Naive thymus-derived CD4-positive, alpha-beta T cell (primary cell): ENCODE measurements around the gene FITM1. TPM values are rescaled to one million over a fixed set of nuclear protein-coding genes. Genes with fewer than 3 reads are reported as not detected.

Source experiments
- ATAC-seq: fragments of 150-1000 bp; cut with Tn5 transposase; 2 replicates; pipeline ENCODE4 v1.10.0; 2021; ENCODE audit warnings: mild to moderate bottlenecking, moderate library complexity
- CTCF ChIA-PET: fragments of 350-600 bp; sonication (Branson Sonifier 250); formaldehyde crosslinking; loops from one replicate; lab custom pipeline; 2021; ENCODE audit warnings: antibody characterized with exemption; lab: Charles Lee
- POLR2A ChIA-PET: fragments of 350-600 bp; sonication (Branson Sonifier 250); formaldehyde crosslinking; loops from one replicate; lab custom pipeline; 2021; ENCODE audit warnings: antibody characterized with exemption, inconsistent platforms; lab: Charles Lee
- DNase-seq, 9 donors: peaks; one replicate each; pipeline versions ENCODE4 v3.0.0 to v3.0.0-alpha.2; 2020 to 2022; ENCODE audit warnings: mixed read lengths in 1 of 9
- H3K27ac ChIP-seq: one replicate; pipeline ENCODE4 v1.7.0; 2013; ENCODE audit warnings: mild to moderate bottlenecking, low read depth, low read length, moderate library complexity
- H3K27me3 ChIP-seq, 2 donors: one replicate each; pipeline ENCODE4 v1.7.0; 2013; ENCODE audit warnings: low read length in 2 of 2, mild to moderate bottlenecking in 2 of 2, moderate library complexity in 2 of 2; ENCODE audit not compliant: control insufficient read depth in 2 of 2, insufficient read depth in 2 of 2
- H3K36me3 ChIP-seq, 3 experiments: 1 replicate in 2 of 3; 2 replicates in 1 of 3; pipeline ENCODE4 v1.7.0; 2013; ENCODE audit warnings: low read length in 3 of 3, mild to moderate bottlenecking in 3 of 3, moderate library complexity in 1 of 3; ENCODE audit not compliant: insufficient read depth in 3 of 3, control insufficient read depth in 2 of 3
- H3K4me1 ChIP-seq, 2 donors: one replicate each; pipeline ENCODE4 v1.7.0; 2013; ENCODE audit warnings: low read length in 2 of 2, mild to moderate bottlenecking in 2 of 2, moderate library complexity in 1 of 2; ENCODE audit not compliant: control insufficient read depth in 2 of 2, insufficient read depth in 2 of 2
- H3K4me3 ChIP-seq: 2 replicates; pipeline ENCODE4 v1.7.0; 2013; ENCODE audit warnings: mild to moderate bottlenecking, low read length
- H3K9me3 ChIP-seq, 3 experiments: 1 replicate in 2 of 3; 2 replicates in 1 of 3; pipeline ENCODE4 v1.7.0; 2013; ENCODE audit warnings: low read length in 3 of 3; ENCODE audit not compliant: control insufficient read depth in 2 of 3
- H3K27ac Mint-ChIP-seq, 9 donors: one replicate each; pipeline ENCODE4 v1.8.0; 2020 to 2022; ENCODE audit warnings: mixed read lengths in 9 of 9, mild to moderate bottlenecking in 8 of 9, moderate library complexity in 5 of 9, inconsistent platforms in 2 of 9
- H3K27me3 Mint-ChIP-seq, 5 donors: one replicate each; pipeline ENCODE4 v1.8.0; 2021 to 2022; ENCODE audit warnings: mixed read lengths in 5 of 5, mild to moderate bottlenecking in 1 of 5
- H3K36me3 Mint-ChIP-seq, 5 donors: one replicate each; pipeline ENCODE4 v1.8.0; 2020 to 2022; ENCODE audit warnings: mixed read lengths in 5 of 5, mild to moderate bottlenecking in 3 of 5, inconsistent platforms in 1 of 5
- H3K4me1 Mint-ChIP-seq, 7 donors: one replicate each; pipeline ENCODE4 v1.8.0; 2020 to 2022; ENCODE audit warnings: mixed read lengths in 7 of 7, mild to moderate bottlenecking in 3 of 7, inconsistent platforms in 1 of 7
- H3K4me3 Mint-ChIP-seq, 10 donors: one replicate each; pipeline ENCODE4 v1.8.0; 2020 to 2022; ENCODE audit warnings: mild to moderate bottlenecking in 10 of 10, mixed read lengths in 10 of 10, moderate library complexity in 6 of 10, inconsistent platforms in 2 of 10
- H3K9me3 Mint-ChIP-seq, 11 donors: one replicate each; pipeline ENCODE4 v1.8.0; 2020 to 2022; ENCODE audit warnings: mixed read lengths in 11 of 11, mild to moderate bottlenecking in 4 of 11, inconsistent platforms in 1 of 11, moderate library complexity in 1 of 11
- intact Hi-C, 2 donors: fragments of 100-400 bp; cut with micrococcal nuclease; formaldehyde crosslinking; loops; one replicate each; pipeline ENCODE4 v1.15.1; 2023
- polyA plus RNA-seq, 2 donors: library from polyadenylated mRNA; unstranded; fragments of 300-500 nt; fragmentation: Illumina TruSeq; gene quantifications; one replicate each; pipeline ENCODE4 v1.2.3, GENCODE V29; 2021
- total RNA-seq, 6 experiments: library from RNA in 5 of 6; stranded (reverse) in 5 of 6; gene quantifications; 1 replicate in 5 of 6; 2 replicates in 1 of 6; pipeline ENCODE4 v1.2.3 and lab custom pipeline; 2021 to 2026

FITM1 gene
- total RNA-seq (1 to 10 TPM; 1.8 to 4.3 (median 2.0) TPM), polyA plus RNA-seq (1 to 10 TPM in 1 of 2 donors, under 1 TPM in 1; 0.48 to 1.2 TPM), total RNA-seq (lab: John Stamatoyannopoulos, UW) (2.0 reads per million, percentile 9 among the genes with 10 or more reads in this experiment)

GRCh38 chr14:24130380-24130716 is at the start of gene FITM1:
Gene FITM1 (plus strand): TSS chr14:24130659. CDS start chr14:24131564, 905 bp downstream.
- Histone ChIP-seq H3K4me3 (no peak within 1 kb of the TSS), H3K4me1 (peaks cover 2 to 19% of the 10 kb centered on the region in 2 donors), H3K36me3 (no peaks in the 10 kb centered on the region), H3K27ac (no peak within 1 kb of the TSS), H3K9me3 (no peaks in the 10 kb centered on the region), H3K27me3 (no peaks in the 10 kb centered on the region)
- intact Hi-C loops, result no loop called here
- no peaks in the 10 kb centered on the region for H3K27me3 Mint-ChIP-seq
- peaks cover 16 to 31% (median 25%) of the 10 kb centered on the region in 7 donors for H3K4me1 Mint-ChIP-seq
- ChIA-PET POLR2A (interaction anchor here (0.7 to 11.7 kb wide), 2 partner anchors 10 to 37 kb away, joined by 3 to 298 read pairs; partner anchors contain the start of genes DCAF11, NRL and PCK2), CTCF (no interaction called here)
- peak within 1 kb of the TSS in 3 of 10 donors; percentile 7 to 32 (median 13) for H3K4me3 Mint-ChIP-seq
- H3K36me3 Mint-ChIP-seq, result peaks cover 0 to 4% (median under 1%) of the 10 kb centered on the region in 5 donors
- H3K27ac Mint-ChIP-seq, result peak within 1 kb of the TSS in 8 of 9 donors; percentile 21 to 88 (median 56)
- DNase-seq (no peak), ATAC-seq (no peak)
- peaks cover 0 to 2% (median 0%) of the 10 kb centered on the region in 11 donors for H3K9me3 Mint-ChIP-seq

- peaks cover 0 to 20% (median 0%) of the 10 kb centered on the region in 5 donors for H3K27me3 Mint-ChIP-seq
- DNase-seq, result peak; percentile 46 to 75 (median 72)
- Histone ChIP-seq H3K9me3 (no peaks in the 10 kb centered on the region), H3K36me3 (no peaks in the 10 kb centered on the region), H3K4me1 (peaks cover 7 to 14% of the 10 kb centered on the region in 2 donors), H3K27ac (peak overlapping the region; percentile 75), H3K27me3 (no peaks in the 10 kb centered on the region), H3K4me3 (peak overlapping the region; percentile 82)
- peak overlapping the region; percentile 80 to 90 (median 86) for H3K4me3 Mint-ChIP-seq
- no peaks in the 10 kb centered on the region for H3K9me3 Mint-ChIP-seq
- H3K27ac Mint-ChIP-seq, result peak overlapping the region; percentile 32 to 92 (median 85)
- H3K4me1 Mint-ChIP-seq, result peaks cover 16 to 20% (median 18%) of the 10 kb centered on the region in 7 donors
- intact Hi-C loops, result loop anchor here (1.0 to 2.0 kb wide), 7 partner anchors 9 to 514 kb away; partner anchors contain the start of genes PCK2 (in 2 of the 2), AP1G2 (in 1 of the 2), DCAF11 (in 1 of the 2) and EMC9 (in 1 of the 2)
- ChIA-PET CTCF (interaction anchor here (0.7 to 6.2 kb wide), 9 partner anchors 10 to 492 kb away, joined by 3 to 49 read pairs (median 5); partner anchors contain the start of genes PCK2 and TINF2), POLR2A (interaction anchor here (0.7 to 5.1 kb wide), 23 partner anchors 9 to 376 kb away, joined by 3 to 80 read pairs (median 4); partner anchors contain the start of genes CARMIL3, CPNE6, DCAF11 and DHRS4)
- no peaks in the 10 kb centered on the region for H3K36me3 Mint-ChIP-seq
- ATAC-seq, result peak; percentile 92
Observed at GRCh38 chr14:24080888-24081738, 49.3 kb upstream of the FITM1 start.

DNA sequence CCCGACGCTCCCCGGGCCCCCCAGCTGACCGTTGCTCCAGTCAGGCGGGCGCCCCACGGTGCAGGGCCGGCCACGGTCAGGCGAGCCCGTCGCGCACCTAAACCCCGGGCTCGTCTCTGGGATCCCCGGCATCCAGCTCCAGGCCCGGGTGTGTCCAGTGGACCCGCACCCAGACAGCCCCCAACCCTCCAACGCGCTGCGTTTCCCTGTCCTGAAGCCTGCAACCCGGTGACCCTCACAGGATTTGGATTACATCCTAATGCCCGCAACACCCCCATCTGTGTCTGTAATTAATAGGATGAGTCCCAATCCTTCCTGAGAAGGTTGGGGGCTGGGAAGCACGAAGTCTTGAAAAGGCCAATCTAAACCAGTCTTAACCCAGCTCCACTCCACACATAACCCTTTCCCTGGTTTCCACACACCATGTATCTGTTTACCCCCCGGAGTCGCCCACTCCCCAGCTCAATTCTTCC is 48.7 kb upstream of the FITM1 start:
- CTCF ChIA-PET, result interaction anchor here (0.7 to 6.2 kb wide), 8 partner anchors 9 to 493 kb away, joined by 3 to 49 read pairs (median 5); partner anchors contain the start of gene TINF2
- H3K27me3 ChIP-seq, result no peaks in the 10 kb centered on the region
- H3K36me3 ChIP-seq, result no peaks in the 10 kb centered on the region
- H3K4me1 ChIP-seq, result peaks cover 7 to 14% of the 10 kb centered on the region in 2 donors
- peak overlapping the region; percentile 82 for H3K4me3 ChIP-seq
- DNase-seq (no peak), ATAC-seq (no peak)
- Mint-ChIP-seq H3K9me3 (no peaks in the 10 kb centered on the region), H3K4me3 (peak overlapping the region; percentile 80 to 90 (median 86)), H3K27ac (peak overlapping the region; percentile 63 to 96 (median 85)), H3K4me1 (peaks cover 16 to 20% (median 18%) of the 10 kb centered on the region in 7 donors), H3K36me3 (no peaks in the 10 kb centered on the region), H3K27me3 (peaks cover 0 to 20% (median 0%) of the 10 kb centered on the region in 5 donors)
- peak overlapping the region; percentile 75 for H3K27ac ChIP-seq
- H3K9me3 ChIP-seq, result no peaks in the 10 kb centered on the region
- intact Hi-C loops, result loop anchor here (1.0 to 2.0 kb wide), 7 partner anchors 9 to 514 kb away; partner anchors contain the start of genes PCK2 (in 2 of the 2), AP1G2 (in 1 of the 2), DCAF11 (in 1 of the 2) and EMC9 (in 1 of the 2)
- POLR2A ChIA-PET, result interaction anchor here (0.9 to 5.1 kb wide), 13 partner anchors 10 to 134 kb away, joined by 3 to 80 read pairs (median 9); partner anchors contain the start of genes CARMIL3, CPNE6, DCAF11 and IRF9

DNA sequence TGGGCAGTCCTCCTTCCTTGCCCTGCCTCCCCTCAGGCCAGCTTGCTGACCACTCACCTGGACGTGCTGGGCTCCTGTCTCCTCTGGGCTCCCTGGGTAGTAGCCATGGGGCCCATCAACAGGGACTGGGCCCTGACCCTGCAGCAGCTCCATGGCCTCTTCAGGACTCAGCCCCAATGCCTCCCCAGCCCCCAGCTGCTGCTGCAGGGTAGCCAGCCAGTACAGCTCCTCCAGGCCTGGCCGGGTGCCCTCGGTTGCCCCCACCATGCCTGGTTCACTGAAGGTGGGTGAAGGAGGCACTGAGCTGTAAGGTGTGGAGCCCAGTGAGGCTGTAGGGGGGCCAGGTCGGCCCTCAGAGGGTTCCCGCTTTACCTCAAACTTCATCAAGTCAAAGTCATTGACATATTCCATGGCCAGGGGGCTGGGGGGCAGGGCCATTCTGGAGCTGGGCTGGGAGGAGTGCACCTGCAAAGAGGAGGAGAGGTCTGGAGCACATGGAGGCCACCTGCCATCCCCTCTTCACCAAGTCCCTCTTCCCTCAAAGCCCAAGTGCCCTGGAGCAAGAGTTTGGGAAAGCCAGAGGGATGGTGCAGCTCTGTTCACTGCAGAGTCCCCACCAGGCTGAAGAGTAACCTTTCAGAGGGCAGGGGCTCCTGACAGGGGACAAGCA is 47.9 kb upstream of the FITM1 start:
- H3K4me1 Mint-ChIP-seq, result peaks cover 16 to 20% (median 17%) of the 10 kb centered on the region in 7 donors
- peak overlapping the region in 9 of 10 donors; percentile 80 to 90 (median 86) for H3K4me3 Mint-ChIP-seq

DNA sequence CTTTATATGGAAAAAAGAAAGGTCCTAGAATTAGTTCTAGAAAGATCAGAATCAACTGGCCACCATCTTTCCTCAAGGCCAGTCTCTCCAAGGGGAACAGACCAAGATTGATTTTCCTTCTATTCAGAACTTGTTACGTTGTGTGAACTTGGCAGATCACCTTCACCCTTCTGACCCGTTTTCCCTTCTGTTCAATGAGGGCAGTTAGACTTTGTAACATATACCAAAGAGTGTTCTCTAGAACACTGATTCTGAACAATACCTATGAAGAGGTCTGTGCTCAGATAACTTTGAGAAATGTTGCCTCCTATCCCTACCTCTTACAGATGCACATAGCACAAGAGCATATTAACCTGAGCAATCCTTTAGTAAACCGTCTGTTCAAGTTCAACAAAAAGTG is 47.0 kb upstream of the FITM1 start:
- POLR2A ChIA-PET, result interaction anchor here (1.2 to 5.1 kb wide), 5 partner anchors 9 to 130 kb away, joined by 3 to 80 read pairs (median 42); partner anchors contain the start of genes CHMP4A, DCAF11, NRL and PCK2
- no peaks in the 10 kb centered on the region for H3K9me3 Mint-ChIP-seq
- DNase-seq (no peak), ATAC-seq (no peak)
- Histone ChIP-seq H3K27ac (no peak overlapping the region), H3K4me1 (peaks cover 7 to 14% of the 10 kb centered on the region in 2 donors), H3K4me3 (no peak overlapping the region), H3K27me3 (no peaks in the 10 kb centered on the region), H3K36me3 (no peaks in the 10 kb centered on the region), H3K9me3 (no peaks in the 10 kb centered on the region)
- peak overlapping the region in 1 of 10 donors; percentile 4 for H3K4me3 Mint-ChIP-seq
- no peaks in the 10 kb centered on the region for H3K36me3 Mint-ChIP-seq
- CTCF ChIA-PET, result interaction anchor here (4.8 to 6.2 kb wide), 2 partner anchors 8 to 25 kb away, joined by 43 to 49 read pairs; no protein-coding TSS in a partner anchor
- intact Hi-C loops, result no loop called here
- peaks cover 0 to 20% (median 0%) of the 10 kb centered on the region in 5 donors for H3K27me3 Mint-ChIP-seq
- peak overlapping the region in 6 of 9 donors; percentile 0 to 70 (median 41) for H3K27ac Mint-ChIP-seq
- H3K4me1 Mint-ChIP-seq, result peaks cover 16 to 20% (median 17%) of the 10 kb centered on the region in 7 donors

More for the DNA sequence above, 47.9 kb upstream of the FITM1 start:
- Histone ChIP-seq H3K9me3 (no peaks in the 10 kb centered on the region), H3K36me3 (no peaks in the 10 kb centered on the region), H3K4me3 (no peak overlapping the region), H3K4me1 (peaks cover 7 to 14% of the 10 kb centered on the region in 2 donors), H3K27ac (no peak overlapping the region), H3K27me3 (no peaks in the 10 kb centered on the region)
- DNase-seq, result no peak
- ChIA-PET CTCF (interaction anchor here (1.2 to 6.2 kb wide), 4 partner anchors 9 to 160 kb away, joined by 3 to 49 read pairs (median 38); partner anchors contain the start of gene TINF2), POLR2A (interaction anchor here (1.2 to 5.1 kb wide), 8 partner anchors 8 to 131 kb away, joined by 3 to 80 read pairs (median 14); partner anchors contain the start of genes CARMIL3, CHMP4A, DCAF11 and IRF9)
- intact Hi-C loops, result no loop called here
- ATAC-seq, result no peak
- H3K36me3 Mint-ChIP-seq, result no peaks in the 10 kb centered on the region
- H3K27me3 Mint-ChIP-seq, result peaks cover 0 to 20% (median 0%) of the 10 kb centered on the region in 5 donors
- H3K27ac Mint-ChIP-seq, result peak overlapping the region; percentile 63 to 96 (median 85)
- no peaks in the 10 kb centered on the region for H3K9me3 Mint-ChIP-seq
